Islet of Langerhans (tissue), 1 donor: ENCODE data around the gene ARPP19.
"Not testable (repeated sequence)": the region's sequence is repeated elsewhere in the genome, so short reads cannot be mapped to it uniquely, and the experiment has no call there.

Source experiments
- FAIRE-seq: peaks from one replicate; lab custom pipeline; 2011; peaks lifted over from hg19 to GRCh38; lab: Jason Lieb, UNC

Gene ARPP19

GRCh38 chr15:52551186-52551585, 17.6 kb downstream of the ARPP19 start:
- FAIRE-seq = not testable (repeated sequence)

GRCh38 chr15:52546031-52546751, 22.6 kb downstream of the ARPP19 start:
- no peak for FAIRE-seq

GRCh38 chr15:52540374-52541012, 28.3 kb downstream of the ARPP19 start:
- FAIRE-seq = no peak

- no peak for FAIRE-seq
These were observed 31.4 kb downstream of the ARPP19 start for GRCh38 chr15:52537459-52537858.

GRCh38 chr15:52532427-52532826, 36.4 kb downstream of the ARPP19 start:
- no peak for FAIRE-seq

GRCh38 chr15:52529940-52530339, 38.9 kb downstream of the ARPP19 start:
- FAIRE-seq = no peak

GRCh38 chr15:52529341-52529924, 39.4 kb downstream of the ARPP19 start:
- FAIRE-seq = no peak

GRCh38 chr15:52528564-52529340, 40.1 kb downstream of the ARPP19 start, which contains the start of gene MYO5A:
TSS of gene MYO5A (minus strand) at chr15:52528880. CDS start at chr15:52528806, 74 bp downstream.
- no peak for FAIRE-seq

GRCh38 chr15:52527911-52528563, 40.8 kb downstream of the ARPP19 start:
- FAIRE-seq = no peak

GRCh38 chr15:52527196-52527910, 41.5 kb downstream of the ARPP19 start:
- FAIRE-seq = no peak

- FAIRE-seq = no peak
These were observed 44.4 kb downstream of the ARPP19 start for GRCh38 chr15:52524223-52525136.

- FAIRE-seq = no peak
These were observed 45.2 kb downstream of the ARPP19 start for GRCh38 chr15:52523647-52524046.

- no peak for FAIRE-seq
These were observed 45.6 kb downstream of the ARPP19 start for GRCh38 chr15:52523192-52523591.

GRCh38 chr15:52521682-52522081, 47.1 kb downstream of the ARPP19 start:
- no peak for FAIRE-seq

- no peak for FAIRE-seq
These were observed 48.4 kb downstream of the ARPP19 start for GRCh38 chr15:52520421-52520820.

GRCh38 chr15:52518487-52519371, 50.1 kb downstream of the ARPP19 start:
- no peak for FAIRE-seq

- FAIRE-seq = no peak
These were observed 51.8 kb downstream of the ARPP19 start for GRCh38 chr15:52517014-52517413.

- FAIRE-seq = no peak
These were observed 53.5 kb downstream of the ARPP19 start for GRCh38 chr15:52515343-52515742.

GRCh38 chr15:52514482-52514881, 54.3 kb downstream of the ARPP19 start:
- FAIRE-seq = no peak
